T-helper 17 cell (primary cell): ENCODE results near the gene MED14. TPM values are rescaled to one million over a fixed set of nuclear protein-coding genes. Genes with fewer than 3 reads are reported as not detected.
A peak's percentile ranks its signal among the peaks of the same experiment; 100 is the strongest.

Experiments used
- ATAC-seq: fragments of 150-1000 bp; cut with Tn5 transposase; 2 replicates; pipeline ENCODE4 v1.10.0; 2021; ENCODE audit warnings: mild to moderate bottlenecking, moderate library complexity
- DNase-seq, 3 donors: peaks; one replicate each; pipeline versions ENCODE4 v3.0.0 to v3.0.0-alpha.2; 2020 to 2021
- H3K9me3 ChIP-seq: one replicate; pipeline ENCODE4 v1.7.0; 2013; ENCODE audit warnings: low read length, mild to moderate bottlenecking; ENCODE audit not compliant: control insufficient read depth, poor library complexity, severe bottlenecking
- H3K27ac Mint-ChIP-seq: one replicate; pipeline ENCODE4 v1.8.0; 2022; ENCODE audit warnings: mild to moderate bottlenecking, moderate library complexity, mixed read lengths
- H3K27me3 Mint-ChIP-seq: one replicate; pipeline ENCODE4 v1.8.0; 2022; ENCODE audit warnings: mixed read lengths
- H3K36me3 Mint-ChIP-seq: one replicate; pipeline ENCODE4 v1.8.0; 2022; ENCODE audit warnings: low read depth, mixed read lengths
- H3K4me1 Mint-ChIP-seq: one replicate; pipeline ENCODE4 v1.8.0; 2022; ENCODE audit warnings: mild to moderate bottlenecking, mixed read lengths
- H3K4me3 Mint-ChIP-seq: one replicate; pipeline ENCODE4 v1.8.0; 2022; ENCODE audit warnings: mild to moderate bottlenecking, moderate library complexity, mixed read lengths
- total RNA-seq, 4 donors: library from RNA in 2 of 4; stranded (reverse) in 2 of 4; gene quantifications; one replicate each; pipeline ENCODE4 v1.2.3 and lab custom pipeline; 2022 to 2026

MED14 gene
- total RNA-seq, 2 donors from 2014 or later, result 47.5 to 49.9 TPM

DNA sequence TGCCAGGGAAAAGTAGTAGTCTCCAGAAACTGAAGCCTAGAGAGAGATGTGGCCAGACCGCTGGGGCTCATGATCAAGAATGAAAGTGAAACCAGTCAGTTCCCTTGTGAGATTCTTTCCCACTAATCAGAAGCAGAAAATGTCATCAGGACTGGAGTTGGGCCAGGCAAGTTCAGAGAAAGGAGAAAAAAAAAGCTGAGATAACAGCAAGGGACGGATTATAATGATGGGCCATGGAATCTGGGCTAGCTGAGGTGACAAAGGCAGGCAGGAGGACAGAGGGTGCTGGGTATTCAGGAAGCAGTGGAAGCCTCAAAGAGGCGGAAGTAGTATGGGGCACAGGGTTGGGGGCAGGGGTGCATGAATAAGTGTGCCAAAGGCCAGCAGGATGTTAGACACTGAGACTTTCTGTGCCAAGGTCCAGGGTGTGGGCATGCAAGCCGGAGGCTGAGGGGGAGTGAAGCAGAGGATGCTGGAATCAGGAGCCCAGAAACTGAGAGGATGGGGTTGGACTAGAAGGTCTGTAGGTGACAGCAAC is 90.5 kb downstream of the MED14 start:
- Mint-ChIP-seq H3K27me3 (no peaks in the 10 kb centered on the region), H3K4me3 (peak overlapping the region; percentile 99), H3K27ac (peak overlapping the region; percentile 96), H3K36me3 (peaks cover 9% of the 10 kb centered on the region), H3K4me1 (peaks cover 22% of the 10 kb centered on the region)
- ATAC-seq (peak; percentile 57), DNase-seq (peak in 2 of 3 donors; percentile 14 to 20)
- no peaks in the 10 kb centered on the region for H3K9me3 ChIP-seq

DNA sequence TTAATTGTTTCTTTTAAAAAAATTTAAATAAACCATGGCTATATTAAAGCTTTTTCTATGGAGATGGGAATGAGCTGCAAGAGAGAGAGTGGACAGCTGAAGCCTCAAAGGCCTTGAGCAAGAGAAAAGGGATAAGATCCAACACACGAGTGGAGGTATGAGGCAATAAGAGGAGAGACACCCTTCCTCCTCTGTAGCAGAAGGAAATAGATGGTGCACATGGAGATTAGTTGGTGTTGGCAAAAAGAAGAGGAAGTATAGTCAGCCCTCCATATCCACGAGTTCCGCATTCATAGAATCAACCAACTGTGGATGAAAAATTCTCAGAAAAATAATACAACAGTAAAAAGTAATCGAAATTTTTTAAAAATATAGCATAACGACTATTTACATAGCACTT is 91.2 kb downstream of the MED14 start:
- Mint-ChIP-seq H3K4me3 (peak overlapping the region; percentile 99), H3K27me3 (no peaks in the 10 kb centered on the region), H3K27ac (peak overlapping the region; percentile 96), H3K4me1 (peaks cover 22% of the 10 kb centered on the region), H3K36me3 (peaks cover 9% of the 10 kb centered on the region)
- DNase-seq (no peak), ATAC-seq (no peak)
- no peaks in the 10 kb centered on the region for H3K9me3 ChIP-seq

DNA sequence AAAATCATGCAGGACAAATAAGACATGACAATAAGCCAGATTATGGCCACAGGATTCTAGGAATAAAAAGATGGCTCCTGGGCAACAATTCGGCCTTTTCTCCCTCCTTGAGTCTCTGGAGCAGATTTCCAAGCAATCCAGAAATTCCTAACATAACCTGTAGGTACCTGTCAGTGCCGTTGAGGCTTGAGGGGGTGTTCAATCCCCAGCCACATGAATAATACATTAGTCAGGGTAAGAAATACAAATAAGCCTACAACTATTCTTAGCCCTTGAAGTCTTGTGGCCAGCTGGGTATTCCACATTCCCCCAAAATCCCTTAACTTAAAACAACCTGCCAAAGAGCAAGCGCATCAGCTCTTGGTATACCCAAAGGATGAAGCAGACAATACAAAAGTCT is 97.7 kb downstream of the MED14 start:
- peaks cover 5% of the 10 kb centered on the region for H3K36me3 Mint-ChIP-seq
- no peak for ATAC-seq

DNA sequence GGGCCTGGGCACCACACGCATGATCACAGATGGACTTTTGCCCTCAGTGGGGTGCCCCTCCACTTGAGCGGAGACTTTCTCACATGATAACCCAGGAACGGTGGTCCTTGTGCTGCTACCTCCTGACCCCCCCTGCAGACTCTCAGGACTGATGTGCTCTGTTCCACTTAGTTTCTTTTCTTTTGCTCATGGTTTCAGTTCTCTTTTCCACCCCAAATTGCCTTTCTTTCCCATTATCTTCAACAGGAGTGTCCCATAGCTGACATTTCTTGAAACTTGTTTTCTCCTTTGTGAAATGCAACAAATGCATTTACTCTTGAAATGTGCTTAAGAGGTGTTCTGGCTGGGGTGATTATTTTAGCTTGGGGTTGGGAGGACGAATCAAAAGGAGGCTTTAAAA is 103.1 kb downstream of the MED14 start:
- DNase-seq (no peak), ATAC-seq (no peak)
- H3K27me3 Mint-ChIP-seq, result no peaks in the 10 kb centered on the region
- no peak overlapping the region for H3K4me3 Mint-ChIP-seq
- H3K36me3 Mint-ChIP-seq, result peaks cover 8% of the 10 kb centered on the region
- H3K9me3 ChIP-seq, result no peaks in the 10 kb centered on the region
- H3K27ac Mint-ChIP-seq, result no peak overlapping the region
- H3K4me1 Mint-ChIP-seq, result peaks cover 12% of the 10 kb centered on the region

More for the DNA sequence above, 97.7 kb downstream of the MED14 start:
- Mint-ChIP-seq H3K27ac (no peak overlapping the region), H3K27me3 (no peaks in the 10 kb centered on the region), H3K4me1 (peaks cover 18% of the 10 kb centered on the region), H3K4me3 (no peak overlapping the region)
- no peak for DNase-seq
- no peaks in the 10 kb centered on the region for H3K9me3 ChIP-seq

DNA sequence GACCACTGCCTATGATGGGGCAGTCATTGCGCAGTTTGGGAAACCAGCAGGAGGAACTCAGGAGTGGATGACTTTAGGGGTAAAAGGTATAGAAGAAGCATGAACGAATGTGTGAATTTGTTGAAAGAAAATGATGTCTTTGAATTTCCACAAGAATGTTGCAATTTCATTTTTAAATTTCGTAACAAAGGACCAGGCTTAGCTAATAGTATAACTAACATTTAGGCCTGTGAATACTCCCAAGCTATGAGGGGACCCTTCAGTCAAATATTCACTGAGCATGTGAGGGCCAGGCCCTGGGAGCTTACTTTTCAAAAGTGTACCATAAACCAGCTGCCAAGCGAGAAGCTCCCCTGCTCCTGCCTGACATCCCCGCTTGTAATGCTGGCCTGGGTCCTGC is 106.8 kb downstream of the MED14 start:
- H3K27me3 Mint-ChIP-seq, result no peaks in the 10 kb centered on the region
- H3K9me3 ChIP-seq, result no peaks in the 10 kb centered on the region
- no peak for DNase-seq
- peaks cover 8% of the 10 kb centered on the region for H3K36me3 Mint-ChIP-seq
- H3K4me3 Mint-ChIP-seq, result no peak overlapping the region
- H3K4me1 Mint-ChIP-seq, result peaks cover 10% of the 10 kb centered on the region
- H3K27ac Mint-ChIP-seq, result no peak overlapping the region
- ATAC-seq, result no peak

DNA sequence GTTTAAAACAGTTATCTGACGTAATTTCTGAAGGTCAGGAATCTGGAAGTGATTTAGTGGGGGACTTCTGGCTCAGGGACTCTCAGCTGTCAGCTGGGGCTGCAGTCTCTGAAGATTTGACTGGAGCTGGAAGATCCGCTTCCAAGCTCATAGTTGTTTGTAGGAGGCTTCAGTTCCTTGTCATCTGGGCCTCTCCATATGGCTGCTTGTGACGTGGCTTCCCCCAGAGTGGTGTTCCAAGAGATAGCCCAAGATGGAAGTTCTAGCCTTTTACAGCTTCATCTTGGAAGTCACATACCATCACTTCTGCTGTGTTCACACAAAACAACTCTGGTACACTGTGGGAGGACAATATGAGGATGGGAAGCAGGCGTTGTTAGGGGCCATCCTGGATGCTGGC is 110.0 kb downstream of the MED14 start:
- Mint-ChIP-seq H3K27me3 (no peaks in the 10 kb centered on the region), H3K27ac (no peak overlapping the region), H3K36me3 (no peaks in the 10 kb centered on the region), H3K4me1 (no peaks in the 10 kb centered on the region), H3K4me3 (no peak overlapping the region)
- ATAC-seq, result no peak
- no peaks in the 10 kb centered on the region for H3K9me3 ChIP-seq
- no peak for DNase-seq

DNA sequence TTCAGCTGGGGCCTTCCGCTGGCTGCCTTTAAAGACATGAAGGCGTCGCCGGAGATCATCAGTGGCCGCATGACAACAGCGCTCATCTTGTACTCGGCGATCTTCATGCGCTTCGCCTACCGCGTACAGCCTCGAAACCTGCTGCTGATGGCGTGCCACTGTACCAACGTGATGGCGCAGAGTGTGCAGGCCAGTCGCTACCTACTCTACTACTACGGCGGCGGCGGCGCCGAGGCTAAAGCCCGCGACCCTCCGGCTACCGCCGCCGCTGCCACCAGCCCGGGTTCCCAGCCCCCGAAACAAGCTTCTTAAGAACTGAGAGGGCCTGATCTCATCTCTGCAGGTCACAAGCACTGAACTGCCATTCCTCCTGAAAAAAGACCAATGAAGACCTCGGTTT is 111.7 kb downstream of the MED14 start:
- no peak for ATAC-seq
- Mint-ChIP-seq H3K36me3 (no peaks in the 10 kb centered on the region), H3K4me3 (no peak overlapping the region), H3K27ac (no peak overlapping the region), H3K4me1 (no peaks in the 10 kb centered on the region), H3K27me3 (no peaks in the 10 kb centered on the region)
- H3K9me3 ChIP-seq, result no peaks in the 10 kb centered on the region
- no peak for DNase-seq

DNA sequence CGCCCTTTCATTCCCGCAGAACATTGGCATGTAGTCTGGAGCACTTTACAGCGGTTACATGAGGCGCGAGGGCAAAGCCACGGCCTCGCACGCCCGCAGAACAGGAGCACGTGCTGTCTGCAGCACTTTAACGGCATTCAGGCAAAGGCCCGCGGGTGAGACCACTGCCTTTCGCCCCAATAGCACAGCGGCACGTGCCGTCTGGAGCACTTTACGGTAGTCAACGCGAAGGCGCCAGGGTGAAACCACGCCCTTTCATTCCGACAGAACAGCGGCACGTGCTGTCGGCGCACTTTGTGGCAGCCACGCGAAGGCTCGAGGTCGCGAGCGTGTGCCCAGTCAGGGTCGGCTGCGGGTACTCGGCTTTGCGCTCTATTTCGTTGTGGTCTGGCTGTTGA is 112.2 kb downstream of the MED14 start, which contains the start of gene MPC1L:
TSS of gene MPC1L (plus strand) at position 290 of the 398 bp plus-strand sequence. CDS start 138 bp downstream, outside the sequence.
- no peak within 1 kb of the TSS for H3K4me3 Mint-ChIP-seq
- no peak for ATAC-seq
- no peaks in the 10 kb centered on the region for H3K9me3 ChIP-seq
- H3K36me3 Mint-ChIP-seq, result no peaks in the 10 kb centered on the region
- no peak for DNase-seq
- H3K4me1 Mint-ChIP-seq, result no peaks in the 10 kb centered on the region
- no peak within 1 kb of the TSS for H3K27ac Mint-ChIP-seq
- H3K27me3 Mint-ChIP-seq, result no peaks in the 10 kb centered on the region

DNA sequence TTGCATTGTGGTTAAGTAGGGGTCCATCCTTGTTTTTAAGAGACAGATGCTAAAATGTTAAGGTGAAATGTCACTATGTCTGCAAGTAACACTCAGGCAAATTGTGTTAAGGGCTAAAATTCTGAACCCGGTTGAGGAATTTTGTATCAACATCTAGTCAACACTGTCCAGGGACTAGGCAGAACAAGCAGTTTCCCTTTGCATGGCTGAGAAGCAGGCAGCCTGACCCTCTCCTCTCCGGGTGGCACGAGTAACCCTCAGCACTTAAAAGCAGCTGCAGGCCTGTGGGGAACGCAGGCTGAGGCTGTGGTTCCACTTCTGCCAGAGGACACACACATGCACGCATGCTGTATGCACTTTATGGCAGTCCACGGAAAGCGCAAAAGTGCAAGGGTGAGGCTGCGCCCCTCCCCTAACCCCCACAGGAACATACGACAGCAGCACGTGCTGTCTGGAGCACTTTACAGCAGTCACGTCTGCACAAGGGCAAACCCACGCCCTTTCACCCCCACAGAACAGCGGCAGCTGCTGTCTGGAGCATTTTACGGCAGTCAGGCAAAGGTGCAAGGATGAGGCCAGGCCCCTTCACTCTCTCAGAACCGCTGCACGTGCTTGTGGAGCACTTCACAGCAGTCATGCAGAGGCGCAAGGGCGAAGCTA is 112.7 kb downstream of the MED14 start:
- H3K27me3 Mint-ChIP-seq, result no peaks in the 10 kb centered on the region
- H3K9me3 ChIP-seq, result no peaks in the 10 kb centered on the region
- ATAC-seq, result no peak
- H3K4me1 Mint-ChIP-seq, result no peaks in the 10 kb centered on the region
- no peaks in the 10 kb centered on the region for H3K36me3 Mint-ChIP-seq
- no peak overlapping the region for H3K27ac Mint-ChIP-seq
- DNase-seq, result no peak
- no peak overlapping the region for H3K4me3 Mint-ChIP-seq

DNA sequence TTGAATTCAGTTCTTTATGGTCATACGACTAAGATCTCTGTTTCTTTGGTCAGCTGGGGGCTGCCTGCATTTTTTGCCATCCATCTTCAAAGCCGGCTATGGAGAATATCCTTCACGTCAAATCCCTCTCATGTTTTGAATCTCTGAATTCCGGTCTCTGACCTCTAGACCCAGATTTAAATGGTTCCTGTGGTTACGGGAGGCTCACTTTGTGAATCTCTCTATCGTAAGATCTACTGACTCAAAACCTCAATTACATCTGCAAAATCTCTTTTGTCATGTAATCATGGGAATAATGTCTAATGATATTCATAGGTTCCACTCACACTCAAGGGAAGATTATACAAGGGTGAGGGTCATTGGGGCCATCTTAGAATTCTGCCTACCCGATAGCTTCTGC is 117.8 kb downstream of the MED14 start:
- no peak for ATAC-seq
- H3K27me3 Mint-ChIP-seq, result no peaks in the 10 kb centered on the region
- H3K4me3 Mint-ChIP-seq, result no peak overlapping the region
- no peaks in the 10 kb centered on the region for H3K36me3 Mint-ChIP-seq
- no peak overlapping the region for H3K27ac Mint-ChIP-seq
- DNase-seq, result no peak
- H3K4me1 Mint-ChIP-seq, result no peaks in the 10 kb centered on the region
- no peaks in the 10 kb centered on the region for H3K9me3 ChIP-seq

DNA sequence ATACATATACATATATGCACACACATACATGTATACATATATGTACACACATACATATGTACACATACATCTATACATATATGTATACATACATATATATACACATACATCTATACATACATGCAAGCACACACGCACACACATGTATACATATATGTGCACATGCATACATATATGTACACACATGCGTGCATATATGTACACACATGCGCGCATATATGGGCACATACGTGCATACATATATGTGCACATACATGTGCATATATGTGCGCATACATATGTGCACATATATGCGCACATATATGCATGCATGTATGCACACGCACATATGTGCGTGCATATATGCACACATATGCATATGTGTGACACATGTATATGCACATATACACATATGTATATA is 119.4 kb downstream of the MED14 start:
- ATAC-seq (no peak), DNase-seq (no peak)
- no peaks in the 10 kb centered on the region for H3K27me3 Mint-ChIP-seq
- H3K4me1 Mint-ChIP-seq, result no peaks in the 10 kb centered on the region
- H3K27ac Mint-ChIP-seq, result no peak overlapping the region
- no peaks in the 10 kb centered on the region for H3K36me3 Mint-ChIP-seq
- no peak overlapping the region for H3K4me3 Mint-ChIP-seq
- no peaks in the 10 kb centered on the region for H3K9me3 ChIP-seq

DNA sequence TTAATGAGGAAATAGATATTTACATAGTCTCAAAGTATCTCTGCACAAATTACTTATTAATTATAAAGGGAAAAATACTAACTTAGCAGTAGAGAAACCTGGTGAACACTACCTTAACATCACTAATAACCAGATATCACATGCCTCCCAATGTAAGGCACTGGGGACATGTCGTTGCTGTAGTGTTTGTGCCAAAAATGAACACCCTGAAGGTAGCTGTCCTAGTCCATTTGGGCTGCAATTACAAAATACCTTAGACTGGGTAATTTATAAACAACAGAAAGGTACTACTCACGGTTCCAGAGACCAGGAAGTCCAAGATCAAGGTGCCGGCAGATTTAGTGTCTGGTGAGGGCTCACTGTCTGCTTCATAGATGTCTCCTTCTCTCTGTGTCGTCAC is 122.8 kb downstream of the MED14 start:
- H3K4me1 Mint-ChIP-seq, result no peaks in the 10 kb centered on the region
- no peak overlapping the region for H3K4me3 Mint-ChIP-seq
- H3K36me3 Mint-ChIP-seq, result no peaks in the 10 kb centered on the region
- H3K9me3 ChIP-seq, result no peaks in the 10 kb centered on the region
- DNase-seq (no peak), ATAC-seq (no peak)
- H3K27ac Mint-ChIP-seq, result no peak overlapping the region
- H3K27me3 Mint-ChIP-seq, result no peaks in the 10 kb centered on the region

DNA sequence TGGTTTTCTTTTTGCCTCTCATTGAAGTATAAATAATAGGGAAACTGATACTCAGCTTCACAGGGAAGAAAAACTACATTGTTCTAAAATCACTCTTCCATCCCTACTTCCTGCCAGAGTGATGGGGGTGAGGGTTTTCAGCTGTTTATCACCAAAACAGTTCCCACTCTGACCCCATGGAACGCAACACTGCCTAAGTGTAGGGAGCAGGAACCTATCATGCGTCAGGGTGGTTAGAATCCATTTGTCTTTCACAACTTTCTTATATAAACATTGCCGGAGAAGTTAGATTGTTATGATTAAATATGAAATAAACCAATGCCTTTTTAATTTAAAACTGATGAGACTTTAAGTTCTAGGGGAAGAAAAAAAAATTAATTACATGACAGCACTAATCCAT is 128.0 kb downstream of the MED14 start:
- H3K27me3 Mint-ChIP-seq, result no peaks in the 10 kb centered on the region
- no peak overlapping the region for H3K4me3 Mint-ChIP-seq
- H3K9me3 ChIP-seq, result no peaks in the 10 kb centered on the region
- DNase-seq (no peak), ATAC-seq (no peak)
- H3K4me1 Mint-ChIP-seq, result no peaks in the 10 kb centered on the region
- peaks cover 3% of the 10 kb centered on the region for H3K36me3 Mint-ChIP-seq
- no peak overlapping the region for H3K27ac Mint-ChIP-seq

DNA sequence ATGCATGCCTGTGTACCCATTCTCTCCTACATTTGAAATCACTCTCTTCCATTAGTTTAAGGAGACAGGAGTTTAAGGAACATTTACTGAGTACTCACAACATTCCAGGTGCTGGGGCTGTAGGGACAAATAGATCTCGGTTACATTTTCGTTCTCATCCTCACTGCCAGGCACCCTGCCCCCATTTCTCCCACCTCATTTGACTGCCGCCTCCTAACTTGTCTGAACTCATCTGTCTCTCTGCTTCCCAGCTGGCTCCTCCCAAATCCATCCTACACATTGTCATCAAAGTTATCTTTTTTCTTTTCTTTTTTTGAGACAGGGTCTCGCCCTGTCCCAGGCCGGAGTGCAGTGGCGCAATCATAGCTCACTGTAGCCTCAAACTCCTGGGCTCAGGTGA is 131.9 kb downstream of the MED14 start:
- peaks cover 3% of the 10 kb centered on the region for H3K36me3 Mint-ChIP-seq
- DNase-seq (no peak), ATAC-seq (no peak)
- H3K9me3 ChIP-seq, result no peaks in the 10 kb centered on the region
- no peak overlapping the region for H3K4me3 Mint-ChIP-seq
- H3K4me1 Mint-ChIP-seq, result no peaks in the 10 kb centered on the region
- H3K27ac Mint-ChIP-seq, result peak overlapping the region; percentile 71
- no peaks in the 10 kb centered on the region for H3K27me3 Mint-ChIP-seq
